Tibial nerve (tissue), 3 donors: ENCODE data around the gene RASAL3.

ENCODE experiments used
- POLR2A ChIP-seq, 2 donors: fragments of 450-650 bp; IDR thresholded peaks; one replicate each; pipeline ENCODE4 v1.6.1; 2017; ENCODE audit warnings: antibody characterized with exemption in 2 of 2, mild to moderate bottlenecking in 2 of 2, moderate library complexity in 2 of 2
- TF ChIP-seq, protein P1 (sequence below), 5 experiments: fragments of 200-600 bp in 3 of 5; fragments of 450-650 bp in 2 of 5; sonication (generic) in 3 of 5; IDR thresholded peaks; one replicate each; pipeline ENCODE4 v1.5.1; 2016 to 2019; ENCODE audit warnings: antibody characterized with exemption in 5 of 5, mild to moderate bottlenecking in 3 of 5, moderate library complexity in 2 of 5

DNA sequence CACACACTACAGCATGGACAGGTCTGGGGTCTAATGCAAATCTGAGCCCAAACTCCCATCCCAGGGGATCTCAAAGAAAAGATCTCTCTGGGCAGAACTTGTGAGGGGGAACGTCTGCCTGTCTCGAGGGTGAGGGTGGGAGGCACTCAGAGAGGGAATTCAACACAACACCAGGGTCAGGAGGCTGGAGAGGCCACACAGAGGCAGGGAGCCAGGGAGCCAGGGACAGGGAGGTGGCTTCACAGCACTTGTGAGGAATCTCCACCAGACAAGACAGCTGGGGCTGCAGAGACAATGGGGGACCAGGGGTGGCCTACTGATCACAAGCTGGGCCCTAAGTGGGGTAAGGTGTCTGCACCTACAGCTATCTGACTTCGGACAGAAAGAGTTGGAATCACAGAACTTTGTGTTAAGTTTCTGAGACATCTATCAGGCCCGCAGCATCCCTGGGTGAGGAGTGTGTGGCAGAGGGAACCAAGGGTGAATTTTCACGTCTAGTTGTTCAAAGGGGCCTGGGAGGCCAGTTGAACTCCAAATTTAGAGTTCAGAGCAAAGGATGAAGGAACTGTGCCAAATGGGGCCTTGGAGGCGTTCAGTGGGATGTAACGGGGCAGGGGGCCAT is 32.8 kb downstream of the RASAL3 start:
- TF ChIP-seq, protein P1, sequence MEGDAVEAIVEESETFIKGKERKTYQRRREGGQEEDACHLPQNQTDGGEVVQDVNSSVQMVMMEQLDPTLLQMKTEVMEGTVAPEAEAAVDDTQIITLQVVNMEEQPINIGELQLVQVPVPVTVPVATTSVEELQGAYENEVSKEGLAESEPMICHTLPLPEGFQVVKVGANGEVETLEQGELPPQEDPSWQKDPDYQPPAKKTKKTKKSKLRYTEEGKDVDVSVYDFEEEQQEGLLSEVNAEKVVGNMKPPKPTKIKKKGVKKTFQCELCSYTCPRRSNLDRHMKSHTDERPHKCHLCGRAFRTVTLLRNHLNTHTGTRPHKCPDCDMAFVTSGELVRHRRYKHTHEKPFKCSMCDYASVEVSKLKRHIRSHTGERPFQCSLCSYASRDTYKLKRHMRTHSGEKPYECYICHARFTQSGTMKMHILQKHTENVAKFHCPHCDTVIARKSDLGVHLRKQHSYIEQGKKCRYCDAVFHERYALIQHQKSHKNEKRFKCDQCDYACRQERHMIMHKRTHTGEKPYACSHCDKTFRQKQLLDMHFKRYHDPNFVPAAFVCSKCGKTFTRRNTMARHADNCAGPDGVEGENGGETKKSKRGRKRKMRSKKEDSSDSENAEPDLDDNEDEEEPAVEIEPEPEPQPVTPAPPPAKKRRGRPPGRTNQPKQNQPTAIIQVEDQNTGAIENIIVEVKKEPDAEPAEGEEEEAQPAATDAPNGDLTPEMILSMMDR (IDR thresholded peaks at IDR 0.05), result no peak
- no peak for TF ChIP-seq POLR2A (IDR thresholded peaks at IDR 0.05)
